A549 treated with AZD2906 at 1 μM for 4 hours (cell line): ENCODE results near the gene SFI1. TPM values are rescaled to one million over a fixed set of nuclear protein-coding genes. Genes with fewer than 3 reads are reported as not detected.

Source experiments
- total RNA-seq: library from RNA; stranded (reverse); fragments of 200-300 nt; extraction: Qiagen RNA extraction; gene quantifications from 5 replicates; pipeline ENCODE4 v1.2.3, GENCODE V29; 2022

SFI1 gene
- total RNA-seq: 8.0 to 11.1 TPM (median 9.3 TPM) in 5 replicates

GRCh38 chr22:31496007-31496734 lies at the start of gene SFI1:
SFI1 (plus strand) TSS chr22:31496536; CDS start chr22:31508285, 11,749 bp downstream.

GRCh38 chr22:31489632-31490495 lies 6.5 kb upstream of the SFI1 start, which contains the start of gene EIF4ENIF1:
EIF4ENIF1 (minus strand) TSS chr22:31489842; CDS start chr22:31488718, 1,124 bp downstream.

GRCh38 chr22:31661851-31662667 lies 165.7 kb downstream of the SFI1 start, which contains the start of gene PISD:
PISD (minus strand) TSS chr22:31662215; CDS start chr22:31662208, 7 bp downstream.

Other genes with a start within 250 kb of the SFI1 start
- gene PIK3IP1, start 204.0 kb upstream of the SFI1 start, total RNA-seq: 0.58 to 0.84 TPM (median 0.60 TPM) in 5 replicates
- gene PATZ1, start 150.2 kb upstream of the SFI1 start, total RNA-seq: 18.5 to 21.9 TPM (median 21.2 TPM) in 5 replicates
- 51.3 to 88.7 TPM (median 56.1 TPM) in 5 replicates for gene DRG1, start 96.9 kb upstream of the SFI1 start, total RNA-seq
- 12.6 to 16.0 TPM (median 14.5 TPM) in 5 replicates for gene EIF4ENIF1, start 6.7 kb upstream of the SFI1 start, total RNA-seq
- gene PISD, start 165.7 kb downstream of the SFI1 start, total RNA-seq: 25.5 to 28.9 TPM (median 28.2 TPM) in 5 replicates